Neural cell (in vitro differentiated cells): ENCODE measurements around the gene ALKBH8. TPM values are rescaled to one million over a fixed set of nuclear protein-coding genes. Genes with fewer than 3 reads are reported as not detected.

Source experiments
- H2AFZ ChIP-seq: fragments of 200-600, 300-800 bp; sonication (generic), shearing (Covaris generic); 2 replicates; pipeline ENCODE4 v1.6.0; 2014; ENCODE audit warnings: low read depth, mild to moderate bottlenecking, antibody characterized with exemption, low read length, moderate library complexity
- H3F3A ChIP-seq: fragments of 200-600 bp; shearing (Covaris generic); 2 replicates; pipeline ENCODE4 v1.6.1; 2016; ENCODE audit warnings: mild to moderate bottlenecking, moderate library complexity, mixed read lengths, antibody characterized with exemption, low read length; ENCODE audit not compliant: insufficient read depth, poor library complexity, severe bottlenecking
- H3K27ac ChIP-seq: fragments of 200-600, 300-800 bp; sonication (generic), shearing (Covaris generic); 2 replicates; pipeline ENCODE4 v1.5.1; 2014; ENCODE audit warnings: mild to moderate bottlenecking, low read length, moderate library complexity
- H3K27me3 ChIP-seq: fragments of 300-800, 200-600 bp; sonication (generic), shearing (Covaris generic); 2 replicates; pipeline ENCODE4 v1.6.0; 2014; ENCODE audit warnings: mild to moderate bottlenecking, low read depth, low read length, moderate library complexity; ENCODE audit not compliant: insufficient read depth
- H3K36me3 ChIP-seq: fragments of 300-800, 200-600 bp; sonication (generic), shearing (Covaris generic); 2 replicates; pipeline ENCODE4 v1.5.1; 2014; ENCODE audit warnings: mild to moderate bottlenecking, antibody characterized with exemption, low read length, moderate library complexity; ENCODE audit not compliant: insufficient read depth
- H3K4me2 ChIP-seq: fragments of 300-800, 200-600 bp; sonication (generic), shearing (Covaris generic); 2 replicates; pipeline ENCODE4 v1.6.0; 2014; ENCODE audit warnings: mild to moderate bottlenecking, low read length
- H3K4me3 ChIP-seq: fragments of 300-800, 200-600 bp; sonication (generic), shearing (Covaris generic); 2 replicates; pipeline ENCODE4 v1.5.1; 2014; ENCODE audit warnings: mild to moderate bottlenecking, low read length, moderate library complexity
- H3K79me2 ChIP-seq: fragments of 200-600 bp; shearing (Covaris generic); replicated peaks from 2 replicates; pipeline ENCODE4 v1.6.0; 2014; ENCODE audit warnings: mild to moderate bottlenecking, low read length, moderate library complexity; ENCODE audit not compliant: insufficient read depth
- H3K9ac ChIP-seq: fragments of 300-800, 200-600 bp; sonication (generic), shearing (Covaris generic); 2 replicates; pipeline ENCODE4 v1.6.1; 2016; ENCODE audit warnings: mild to moderate bottlenecking, low read length, mixed read lengths
- H3K9me2 ChIP-seq: fragments of 200-600 bp; shearing (Covaris generic); 2 replicates; pipeline ENCODE4 v1.6.1; 2016; ENCODE audit warnings: mild to moderate bottlenecking, low read length, mixed read lengths; ENCODE audit not compliant: insufficient read depth
- H3K9me3 ChIP-seq: fragments of 200-600, 300-800 bp; sonication (generic), shearing (Covaris generic); 2 replicates; pipeline ENCODE4 v1.6.1; 2016; ENCODE audit warnings: mild to moderate bottlenecking, mixed run types, low read length, moderate library complexity, mixed read lengths
- H4K20me1 ChIP-seq: fragments of 200-600 bp; shearing (Covaris generic); 2 replicates; pipeline ENCODE4 v1.6.1; 2016; ENCODE audit warnings: mild to moderate bottlenecking, mixed run types; ENCODE audit not compliant: insufficient read depth
- CTCF ChIP-seq: fragments of 450-650 bp; IDR thresholded peaks from 2 replicates; pipeline ENCODE4 v1.5.1; 2014; ENCODE audit warnings: antibody characterized with exemption, mild to moderate bottlenecking, moderate library complexity; ENCODE audit not compliant: poor library complexity, severe bottlenecking
- EP300 ChIP-seq: fragments of 450-650 bp; conservative IDR thresholded peaks from 2 replicates; pipeline ENCODE4 v1.6.1; 2014; ENCODE audit warnings: antibody characterized with exemption, mild to moderate bottlenecking, moderate library complexity; ENCODE audit not compliant: poor library complexity, severe bottlenecking
- MXI1 ChIP-seq: fragments of 450-650 bp; conservative IDR thresholded peaks from 2 replicates; pipeline ENCODE4 v1.6.1; 2014; ENCODE audit warnings: antibody characterized with exemption, mild to moderate bottlenecking; ENCODE audit not compliant: poor library complexity, severe bottlenecking
- POLR2AphosphoS5 ChIP-seq: IDR thresholded peaks from 2 replicates; pipeline ENCODE4 v1.6.1; 2012
- RAD21 ChIP-seq: fragments of 450-650 bp; conservative IDR thresholded peaks from 2 replicates; pipeline ENCODE4 v1.6.1; 2014; ENCODE audit warnings: antibody characterized with exemption, mild to moderate bottlenecking, moderate library complexity
- REST ChIP-seq: IDR thresholded peaks from 2 replicates; pipeline ENCODE4 v1.6.1; 2012; ENCODE audit warnings: borderline replicate concordance
- SMC3 ChIP-seq: fragments of 450-650 bp; conservative IDR thresholded peaks from 2 replicates; pipeline ENCODE4 v1.6.1; 2014; ENCODE audit warnings: antibody characterized with exemption, mild to moderate bottlenecking, moderate library complexity; ENCODE audit not compliant: poor library complexity
- TAF1 ChIP-seq: IDR thresholded peaks from 2 replicates; pipeline ENCODE4 v1.6.1; 2012; ENCODE audit warnings: low read depth
- polyA plus RNA-seq: library from polyadenylated mRNA; depleted of rRNA; stranded (reverse); fragments of >200 nt; gene quantifications from 2 replicates; pipeline ENCODE4 v1.2.3, GENCODE V29; 2014

The ALKBH8 gene
- polyA plus RNA-seq, 1 donor from 2014 or later, result 7.6 TPM

GRCh38 chr11:107591378-107592230 is 26.1 kb upstream of the ALKBH8 start:
- H3K79me2 ChIP-seq, result no peaks in the 10 kb centered on the region
- TF ChIP-seq TAF1, result peak; percentile 31
- peak; percentile 26 for TF ChIP-seq MXI1
- no peak for TF ChIP-seq SMC3
- peak; percentile 18 for TF ChIP-seq EP300
- H3F3A ChIP-seq, result no peaks in the 10 kb centered on the region
- no peak overlapping the region for H3K27ac ChIP-seq
- peak overlapping the region; percentile 70 for H3K9ac ChIP-seq
- no peaks in the 10 kb centered on the region for H4K20me1 ChIP-seq
- no peaks in the 10 kb centered on the region for H3K9me2 ChIP-seq
- peak overlapping the region; percentile 37 for H2AFZ ChIP-seq
- peaks cover 95% of the 10 kb centered on the region for H3K27me3 ChIP-seq
- H3K9me3 ChIP-seq, result no peaks in the 10 kb centered on the region
- peak overlapping the region; percentile 93 for H3K4me3 ChIP-seq
- H3K36me3 ChIP-seq, result no peaks in the 10 kb centered on the region
- H3K4me2 ChIP-seq, result peak overlapping the region; percentile 87

GRCh38 chr11:107590460-107591377 is 25.2 kb upstream of the ALKBH8 start, which contains the start of gene ELMOD1:
TSS of gene ELMOD1 (plus strand) at chr11:107591147. CDS start at chr11:107618190, 27,043 bp downstream.
- peak within 1 kb of the TSS; percentile 93 for H3K4me3 ChIP-seq
- no peak within 1 kb of the TSS for H3K27ac ChIP-seq
- H3K4me2 ChIP-seq, result peak within 1 kb of the TSS; percentile 87
- no peaks in the 10 kb centered on the region for H3K9me2 ChIP-seq
- H3K9me3 ChIP-seq, result no peaks in the 10 kb centered on the region
- H3F3A ChIP-seq, result no peaks in the 10 kb centered on the region
- H3K79me2 ChIP-seq, result no peaks in the 10 kb centered on the region
- no peak for TF ChIP-seq TAF1
- no peak for TF ChIP-seq RAD21
- TF ChIP-seq SMC3, result peak; percentile 35
- no peak for TF ChIP-seq REST
- TF ChIP-seq MXI1, result peak; percentile 68
- peak; percentile 61 for TF ChIP-seq CTCF
- TF ChIP-seq POLR2AphosphoS5, result no peak
- peak within 1 kb of the TSS; percentile 70 for H3K9ac ChIP-seq
- no peaks in the 10 kb centered on the region for H4K20me1 ChIP-seq
- peak within 1 kb of the TSS; percentile 37 for H2AFZ ChIP-seq
- H3K36me3 ChIP-seq, result no peaks in the 10 kb centered on the region
- H3K27me3 ChIP-seq, result peaks cover 91% of the 10 kb centered on the region
